Mammary epithelial cell (primary cell): ENCODE results near the gene RTL1.

ENCODE experiments used
- EZH2 ChIP-seq: IDR thresholded peaks from 2 replicates; pipeline ENCODE4 v1.6.1; 2012; ENCODE audit warnings: low read length, inconsistent platforms, borderline replicate concordance
- TF ChIP-seq, protein P1 (sequence below), 2 donors: IDR thresholded peaks in 1 of 2; conservative IDR thresholded peaks in 1 of 2; 2 replicates each; pipeline ENCODE4 v1.5.1; 2011 to 2012; ENCODE audit warnings: inconsistent platforms in 2 of 2, low read length in 2 of 2, mild to moderate bottlenecking in 2 of 2, control low read depth in 1 of 2, low read depth in 1 of 2; ENCODE audit not compliant: insufficient read depth in 1 of 2; ENCODE audit errors: extremely low read depth in 1 of 2

DNA sequence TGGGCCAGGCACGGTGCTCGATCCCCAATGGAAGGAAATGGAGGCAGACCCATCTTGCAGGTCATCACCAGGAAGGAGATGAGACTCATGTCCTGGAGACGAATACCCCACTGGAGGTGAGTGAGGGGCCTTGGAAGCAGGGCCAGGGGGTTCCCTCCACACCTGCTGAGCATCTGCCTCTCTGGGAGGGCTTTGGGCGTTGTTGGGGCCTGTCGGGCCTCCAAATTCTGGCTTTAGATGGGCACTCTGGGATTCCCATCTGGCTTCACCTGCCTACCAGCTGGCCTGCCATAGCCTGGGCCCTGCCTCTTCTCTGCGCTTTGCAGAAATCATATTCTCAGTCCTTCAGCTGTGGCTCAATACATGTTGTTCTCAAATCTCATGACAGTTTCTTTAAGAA is 13.9 kb downstream of the RTL1 start:
- TF ChIP-seq, protein P1, sequence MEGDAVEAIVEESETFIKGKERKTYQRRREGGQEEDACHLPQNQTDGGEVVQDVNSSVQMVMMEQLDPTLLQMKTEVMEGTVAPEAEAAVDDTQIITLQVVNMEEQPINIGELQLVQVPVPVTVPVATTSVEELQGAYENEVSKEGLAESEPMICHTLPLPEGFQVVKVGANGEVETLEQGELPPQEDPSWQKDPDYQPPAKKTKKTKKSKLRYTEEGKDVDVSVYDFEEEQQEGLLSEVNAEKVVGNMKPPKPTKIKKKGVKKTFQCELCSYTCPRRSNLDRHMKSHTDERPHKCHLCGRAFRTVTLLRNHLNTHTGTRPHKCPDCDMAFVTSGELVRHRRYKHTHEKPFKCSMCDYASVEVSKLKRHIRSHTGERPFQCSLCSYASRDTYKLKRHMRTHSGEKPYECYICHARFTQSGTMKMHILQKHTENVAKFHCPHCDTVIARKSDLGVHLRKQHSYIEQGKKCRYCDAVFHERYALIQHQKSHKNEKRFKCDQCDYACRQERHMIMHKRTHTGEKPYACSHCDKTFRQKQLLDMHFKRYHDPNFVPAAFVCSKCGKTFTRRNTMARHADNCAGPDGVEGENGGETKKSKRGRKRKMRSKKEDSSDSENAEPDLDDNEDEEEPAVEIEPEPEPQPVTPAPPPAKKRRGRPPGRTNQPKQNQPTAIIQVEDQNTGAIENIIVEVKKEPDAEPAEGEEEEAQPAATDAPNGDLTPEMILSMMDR (conservative IDR thresholded peaks at IDR 0.05 in 1 of 2, IDR thresholded peaks at IDR 0.05 in 1 of 2; ENCODE audit: extremely low read depth in 1 of 2, insufficient read depth in 1 of 2, low read depth in 1 of 2, low read length in 2 of 2): no peak
- TF ChIP-seq EZH2: no peak
